Measurements from ENCODE around the gene NT5M.

- TF ChIP-seq EZH2 (IDR thresholded peaks at IDR 0.05) = no peak
- no peak for TF ChIP-seq POLR2AphosphoS5 (IDR thresholded peaks at IDR 0.05; ENCODE audit: borderline replicate concordance, low read depth, low read length)
- TF ChIP-seq FOXP2 (optimal IDR thresholded peaks at IDR 0.05; ENCODE audit: control extremely low read depth, extremely low read length, insufficient read depth) = no peak
These were observed 64.0 kb downstream of the NT5M start for GRCh38 chr17:17366941-17367875.
